ENCODE results near the gene ZFPL1. TPM values are rescaled to one million over a fixed set of nuclear protein-coding genes. Genes with fewer than 3 reads are reported as not detected.

ZFPL1 gene
- total and polyA plus RNA-seq, 2 donors (not counting 3 experiments of a cell fraction or from before 2014, with no cell fraction given): 37.6 to 139 TPM

DNA sequence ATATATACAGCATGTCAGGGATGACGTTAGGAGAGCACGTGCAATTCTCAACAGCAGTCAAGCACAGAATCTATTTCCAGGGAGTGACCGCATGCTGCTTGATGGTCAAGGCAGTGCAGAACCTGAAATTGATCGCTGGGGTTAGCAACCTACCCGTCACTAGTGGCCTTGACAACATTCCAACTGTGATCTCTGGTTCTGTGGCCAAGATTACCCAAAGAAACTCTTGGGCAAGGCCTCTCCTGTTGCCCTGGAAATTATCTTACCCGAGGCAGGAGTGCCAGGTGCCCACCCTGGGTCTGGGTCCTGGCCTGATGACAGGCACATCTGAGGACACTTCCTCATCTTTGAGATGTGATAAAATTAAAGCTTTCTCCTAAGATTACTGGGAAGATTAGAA is 29.8 kb downstream of the ZFPL1 start:
- intact Hi-C loops (cut with micrococcal nuclease): loop anchor here (5.0 kb wide), 1 partner anchor 197 kb away; the partner anchor contains the start of gene ATG2A
- no peak for TF ChIP-seq POLR2AphosphoS5 (IDR thresholded peaks at IDR 0.05; ENCODE audit: insufficient read depth, low read depth, low read length)
- TF ChIP-seq MYC (IDR thresholded peaks at IDR 0.05; ENCODE audit: low read depth, low read length): no peak
- TF ChIP-seq JUN (IDR thresholded peaks at IDR 0.05; ENCODE audit: borderline replicate concordance, insufficient read depth, insufficient read length, low read depth): no peak
- TF ChIP-seq GATA2 (IDR thresholded peaks at IDR 0.05; ENCODE audit: insufficient read depth, insufficient read length, low read depth, low read length): no peak
- TF ChIP-seq CTCF (IDR thresholded peaks at IDR 0.05; ENCODE audit: extremely low read depth in 1 of 2, insufficient read depth in 1 of 2, low read depth in 1 of 2, low read length in 2 of 2): no peak
- H3K36me3 ChIP-seq (ENCODE audit: control insufficient read depth in 2 of 2, extremely low read depth in 1 of 2, insufficient read depth in 2 of 2, low read length in 2 of 2): peaks cover 0 to 10% of the 10 kb centered on the region in 2 experiments

More for the DNA sequence above, 29.8 kb downstream of the ZFPL1 start:
- no peaks in the 10 kb centered on the region for H4K20me1 ChIP-seq (replicated peaks; ENCODE audit: control insufficient read depth, extremely low read depth, insufficient read depth, low read length)
- H2AFZ ChIP-seq (ENCODE audit: low read depth, low read length): no peak overlapping the region
- POLR2A ChIA-PET: no interaction called here
- DNase-seq (ENCODE audit: low read depth, low spot score): no peak
- CTCF ChIA-PET: interaction anchor here (1.2 kb wide), 1 partner anchor 18 kb away, joined by 4 read pairs; no protein-coding TSS in a partner anchor
- FAIRE-seq: no peak
- no peak overlapping the region for H3K27ac ChIP-seq (ENCODE audit: insufficient read depth, low read depth, low read length)
- H3K4me2 ChIP-seq (ENCODE audit: insufficient read depth, low read length): no peak overlapping the region
- H3K9me3 ChIP-seq (replicated peaks; ENCODE audit: control insufficient read depth, insufficient read depth, low read length): no peaks in the 10 kb centered on the region
- H3K4me3 ChIP-seq (replicated peaks in 1 of 3; ENCODE audit: insufficient read depth in 1 of 3, low read depth in 1 of 3, low read length in 3 of 3): no peak overlapping the region
- peaks cover 17% of the 10 kb centered on the region for H3K4me1 ChIP-seq (ENCODE audit: control insufficient read depth, extremely low read depth, insufficient read depth, low read length)
- no peaks in the 10 kb centered on the region for H3K27me3 ChIP-seq (ENCODE audit: control insufficient read depth in 2 of 2, insufficient read depth in 2 of 2, low read length in 2 of 2)
- H3K9ac ChIP-seq (replicated peaks; ENCODE audit: extremely low read depth, insufficient read depth, low read length): no peak overlapping the region
- no peaks in the 10 kb centered on the region for H3K9me1 ChIP-seq (replicated peaks; ENCODE audit: control insufficient read depth, extremely low read depth, insufficient read depth, low read length)
- peaks cover 6% of the 10 kb centered on the region for H3K79me2 ChIP-seq (ENCODE audit: control insufficient read depth, insufficient read depth, low read length)
- dilution Hi-C loops (cut with MboI; ENCODE audit: extremely low pct_ligation_motif_present, low sequenced_read_pairs): no loop called here
- no TSS peak for BruUV-seq (replicated peaks)

Data from endothelial cell of umbilical vein (primary cell).